Right forelimb (tissue), 1 donor: ENCODE data around the gene MAGOH.
A peak's percentile ranks its signal among the peaks of the same experiment; 100 is the strongest.

Source experiments
- DNase-seq: peaks from one replicate; pipeline ENCODE4 v3.0.0-alpha.2; 2018

The MAGOH gene

GRCh38 chr1:53183095-53183990 lies 55.0 kb downstream of the MAGOH start:
- DNase-seq = no peak

DNA sequence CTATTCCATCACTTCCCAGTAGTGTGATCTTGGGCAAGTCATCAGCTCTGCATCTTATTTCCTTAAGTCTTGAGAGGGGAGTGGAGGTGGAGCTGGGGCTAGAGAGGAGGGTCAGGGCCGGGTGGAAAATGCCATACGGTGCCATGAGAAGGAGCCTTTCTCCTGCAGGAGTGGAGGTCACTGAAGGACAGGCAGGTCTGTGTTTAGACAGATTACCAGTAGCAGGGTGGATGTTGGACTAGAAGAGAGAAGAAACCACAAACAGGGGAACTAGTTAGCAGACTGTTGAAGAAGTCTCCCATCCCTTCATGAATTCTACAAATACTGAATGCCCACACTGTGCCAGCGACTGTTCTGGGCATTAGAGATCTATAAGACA lies 55.6 kb downstream of the MAGOH start:
- no peak for DNase-seq

GRCh38 chr1:53182111-53182593 lies 56.2 kb downstream of the MAGOH start:
- peak; percentile 85 for DNase-seq

GRCh38 chr1:53180951-53181350 lies 57.4 kb downstream of the MAGOH start:
- DNase-seq = no peak

DNA sequence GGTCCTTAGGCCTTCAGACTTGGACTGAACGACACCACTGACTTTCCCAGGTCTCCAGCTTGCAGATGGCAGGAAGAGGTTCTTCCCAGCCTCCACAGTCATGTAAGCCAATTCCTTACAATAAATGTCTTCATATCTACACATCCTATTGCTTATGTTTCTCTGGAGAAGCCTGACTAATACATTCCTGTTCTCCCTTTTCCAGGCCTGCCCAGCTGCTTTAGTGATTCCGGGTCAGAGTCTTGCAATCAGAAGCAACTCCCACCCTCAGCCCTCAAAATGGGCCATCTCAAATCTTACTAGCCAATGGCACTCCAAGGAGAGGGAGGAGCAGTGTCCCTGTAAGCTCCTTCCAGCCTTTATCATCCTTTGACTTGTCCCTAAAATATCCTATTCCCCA lies 58.1 kb downstream of the MAGOH start:
- no peak for DNase-seq
